Astrocyte (in vitro differentiated cells and primary cell): ENCODE data around the gene PLK1. TPM values are rescaled to one million over a fixed set of nuclear protein-coding genes. Genes with fewer than 3 reads are reported as not detected.

Source experiments
- DNase-seq: peaks from one replicate; pipeline ENCODE4 v3.0.0-alpha.2; 2010; ENCODE audit warnings: low read depth
- FAIRE-seq: peaks from 2 replicates; lab custom pipeline; 2011; peaks lifted over from hg19 to GRCh38; lab: Jason Lieb, UNC
- H2AFZ ChIP-seq: 2 replicates; pipeline ENCODE4 v1.6.0; 2012; ENCODE audit warnings: low read depth, low read length, inconsistent platforms
- H3K27ac ChIP-seq: 2 replicates; pipeline ENCODE4 v1.5.1; 2011; ENCODE audit warnings: low read depth, low read length, inconsistent platforms
- H3K27me3 ChIP-seq: 2 replicates; pipeline ENCODE4 v1.6.0; 2011; ENCODE audit warnings: low read length, inconsistent platforms; ENCODE audit not compliant: insufficient read depth
- H3K36me3 ChIP-seq: 2 replicates; pipeline ENCODE4 v1.5.1; 2011; ENCODE audit warnings: low read length, inconsistent platforms; ENCODE audit not compliant: insufficient read depth
- H3K4me1 ChIP-seq: 2 replicates; pipeline ENCODE4 v1.5.1; 2011; ENCODE audit warnings: low read length, inconsistent platforms; ENCODE audit not compliant: insufficient read depth
- H3K4me2 ChIP-seq: 2 replicates; pipeline ENCODE4 v1.6.0; 2012; ENCODE audit warnings: low read length, inconsistent platforms
- H3K4me3 ChIP-seq: 2 replicates; pipeline ENCODE4 v1.5.1; 2011; ENCODE audit warnings: low read depth, mild to moderate bottlenecking, low read length, inconsistent platforms; ENCODE audit not compliant: insufficient read depth
- H3K79me2 ChIP-seq: 2 replicates; pipeline ENCODE4 v1.6.0; 2012; ENCODE audit warnings: mild to moderate bottlenecking, low read length, inconsistent platforms; ENCODE audit not compliant: insufficient read depth
- H3K9ac ChIP-seq: 2 replicates; pipeline ENCODE4 v1.6.0; 2012; ENCODE audit warnings: mild to moderate bottlenecking, low read length, inconsistent platforms
- H3K9me3 ChIP-seq: 2 replicates; pipeline ENCODE4 v1.5.1; 2012; ENCODE audit warnings: low read depth, mild to moderate bottlenecking, low read length, inconsistent platforms; ENCODE audit not compliant: insufficient read depth
- H4K20me1 ChIP-seq: 2 replicates; pipeline ENCODE4 v1.6.0; 2012; ENCODE audit warnings: low read length, inconsistent platforms; ENCODE audit not compliant: insufficient read depth
- H3K27ac Mint-ChIP-seq: one replicate; pipeline ENCODE4 v1.8.0; 2021; ENCODE audit warnings: mild to moderate bottlenecking, mixed read lengths; ENCODE audit not compliant: unreplicated experiment
- H3K27me3 Mint-ChIP-seq: one replicate; pipeline ENCODE4 v1.8.0; 2021; ENCODE audit warnings: low read depth, mixed read lengths; ENCODE audit not compliant: unreplicated experiment
- H3K36me3 Mint-ChIP-seq: one replicate; pipeline ENCODE4 v1.8.0; 2021; ENCODE audit warnings: low read depth, mixed read lengths; ENCODE audit not compliant: unreplicated experiment
- H3K4me1 Mint-ChIP-seq: one replicate; pipeline ENCODE4 v1.8.0; 2021; ENCODE audit warnings: low read depth, mixed read lengths; ENCODE audit not compliant: unreplicated experiment
- H3K4me3 Mint-ChIP-seq: one replicate; pipeline ENCODE4 v1.8.0; 2021; ENCODE audit warnings: mild to moderate bottlenecking, moderate library complexity, mixed read lengths; ENCODE audit not compliant: unreplicated experiment
- H3K9me3 Mint-ChIP-seq: one replicate; pipeline ENCODE4 v1.8.0; 2021; ENCODE audit warnings: mild to moderate bottlenecking, mixed read lengths; ENCODE audit not compliant: unreplicated experiment
- EZH2 ChIP-seq: IDR thresholded peaks from 2 replicates; pipeline ENCODE4 v1.6.1; 2012; ENCODE audit warnings: mild to moderate bottlenecking, low read length, inconsistent platforms; ENCODE audit not compliant: insufficient read depth
- total RNA-seq: library from RNA; stranded (reverse); gene quantifications from 2 replicates; pipeline ENCODE4 v1.2.1, GENCODE V29; 2021
- TF ChIP-seq, protein P1 (sequence below): IDR thresholded peaks from 2 replicates; pipeline ENCODE4 v1.5.1; 2011; ENCODE audit warnings: low read depth, mild to moderate bottlenecking, inconsistent platforms, low read length, moderate library complexity; ENCODE audit not compliant: insufficient read depth

Gene PLK1
- total RNA-seq, 1 donor from 2014 or later, result 10.5 TPM

DNA sequence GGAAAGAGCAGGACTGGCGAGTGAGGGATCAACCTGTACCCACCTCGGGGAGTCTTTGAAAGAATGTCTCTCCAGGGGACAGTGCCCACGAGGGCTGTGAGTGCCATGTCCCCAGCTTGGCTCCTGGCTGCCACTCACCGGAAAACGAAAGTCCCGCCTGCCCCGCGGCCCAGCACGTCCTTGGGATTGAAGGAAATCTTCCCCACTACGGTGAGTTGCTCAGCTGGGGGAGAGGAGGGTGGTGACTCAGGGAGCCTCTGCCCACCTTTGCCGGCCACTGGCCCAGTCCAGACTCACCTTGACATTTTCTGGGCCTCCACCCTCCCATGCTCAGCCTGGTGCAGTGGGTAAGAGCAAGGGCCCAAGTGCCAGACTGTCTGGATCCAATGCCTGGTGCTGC is 17.1 kb downstream of the PLK1 start:
- no peak overlapping the region for H3K9ac ChIP-seq
- no peak overlapping the region for H3K4me2 ChIP-seq
- Mint-ChIP-seq H3K4me3 (no peak overlapping the region), H3K9me3 (no peaks in the 10 kb centered on the region), H3K27me3 (peaks cover 2% of the 10 kb centered on the region), H3K4me1 (no peaks in the 10 kb centered on the region), H3K36me3 (peaks cover 2% of the 10 kb centered on the region), H3K27ac (no peak overlapping the region)
- H3K79me2 ChIP-seq, result no peaks in the 10 kb centered on the region
- TF ChIP-seq, protein P1, sequence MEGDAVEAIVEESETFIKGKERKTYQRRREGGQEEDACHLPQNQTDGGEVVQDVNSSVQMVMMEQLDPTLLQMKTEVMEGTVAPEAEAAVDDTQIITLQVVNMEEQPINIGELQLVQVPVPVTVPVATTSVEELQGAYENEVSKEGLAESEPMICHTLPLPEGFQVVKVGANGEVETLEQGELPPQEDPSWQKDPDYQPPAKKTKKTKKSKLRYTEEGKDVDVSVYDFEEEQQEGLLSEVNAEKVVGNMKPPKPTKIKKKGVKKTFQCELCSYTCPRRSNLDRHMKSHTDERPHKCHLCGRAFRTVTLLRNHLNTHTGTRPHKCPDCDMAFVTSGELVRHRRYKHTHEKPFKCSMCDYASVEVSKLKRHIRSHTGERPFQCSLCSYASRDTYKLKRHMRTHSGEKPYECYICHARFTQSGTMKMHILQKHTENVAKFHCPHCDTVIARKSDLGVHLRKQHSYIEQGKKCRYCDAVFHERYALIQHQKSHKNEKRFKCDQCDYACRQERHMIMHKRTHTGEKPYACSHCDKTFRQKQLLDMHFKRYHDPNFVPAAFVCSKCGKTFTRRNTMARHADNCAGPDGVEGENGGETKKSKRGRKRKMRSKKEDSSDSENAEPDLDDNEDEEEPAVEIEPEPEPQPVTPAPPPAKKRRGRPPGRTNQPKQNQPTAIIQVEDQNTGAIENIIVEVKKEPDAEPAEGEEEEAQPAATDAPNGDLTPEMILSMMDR, result no peak
- no peak for TF ChIP-seq EZH2
- no peak overlapping the region for H2AFZ ChIP-seq
- DNase-seq, result no peak
- no peak overlapping the region for H3K4me3 ChIP-seq
- no peaks in the 10 kb centered on the region for H3K27me3 ChIP-seq
- H3K36me3 ChIP-seq, result peaks cover 7% of the 10 kb centered on the region
- H4K20me1 ChIP-seq, result no peaks in the 10 kb centered on the region
- H3K4me1 ChIP-seq, result peaks cover 3% of the 10 kb centered on the region
- H3K9me3 ChIP-seq, result no peaks in the 10 kb centered on the region
- FAIRE-seq, result no peak
- H3K27ac ChIP-seq, result no peak overlapping the region

DNA sequence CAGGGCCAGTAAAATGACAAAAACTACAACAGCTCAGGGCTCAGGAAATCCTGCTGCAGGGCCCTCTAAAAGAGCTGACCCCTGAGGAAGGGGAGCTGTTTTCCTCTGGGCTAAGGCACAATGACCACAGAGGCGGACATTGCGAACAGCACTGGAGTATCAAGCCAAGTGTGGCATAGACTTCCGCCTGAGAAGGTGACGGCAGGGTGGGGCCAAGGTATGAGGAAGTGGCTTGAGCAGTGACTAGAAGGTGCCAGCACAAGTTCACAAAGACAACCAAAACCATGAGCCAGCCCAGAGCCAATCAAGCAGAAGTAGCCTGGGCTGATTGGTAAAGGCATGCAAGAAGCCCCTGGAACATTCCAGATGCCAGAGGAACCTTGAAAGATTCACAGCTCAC is 20.4 kb downstream of the PLK1 start:
- Mint-ChIP-seq H3K36me3 (no peaks in the 10 kb centered on the region), H3K27ac (no peak overlapping the region)
- no peak overlapping the region for H3K27ac ChIP-seq

DNA sequence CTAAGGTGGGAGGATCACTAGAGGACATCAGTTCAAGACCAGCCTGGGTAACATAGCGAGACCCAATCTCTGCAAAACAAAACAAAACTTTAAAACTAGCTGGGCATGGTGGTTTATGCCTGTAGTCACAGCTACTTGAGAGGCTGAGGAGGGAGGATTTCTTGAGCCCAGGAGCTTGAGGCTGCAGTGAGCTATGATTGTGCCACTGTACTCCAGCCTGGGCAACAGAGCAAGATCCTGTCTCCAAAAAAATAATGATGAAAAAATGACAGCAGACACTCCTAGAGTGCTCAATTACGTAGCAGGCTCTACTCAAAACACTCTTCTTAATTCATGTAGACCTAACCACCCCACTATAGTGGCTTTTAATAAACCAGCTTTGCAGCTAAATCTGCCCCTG is 21.4 kb downstream of the PLK1 start:
- H3K27me3 ChIP-seq, result no peaks in the 10 kb centered on the region
- H3K36me3 ChIP-seq, result no peaks in the 10 kb centered on the region
- H3K4me3 ChIP-seq, result no peak overlapping the region
- Mint-ChIP-seq H3K36me3 (no peaks in the 10 kb centered on the region), H3K27me3 (peaks cover 10% of the 10 kb centered on the region), H3K27ac (no peak overlapping the region), H3K4me1 (no peaks in the 10 kb centered on the region), H3K9me3 (peaks cover 2% of the 10 kb centered on the region), H3K4me3 (no peak overlapping the region)
- H3K9ac ChIP-seq, result no peak overlapping the region
- no peak overlapping the region for H3K4me2 ChIP-seq
- no peaks in the 10 kb centered on the region for H4K20me1 ChIP-seq
- peaks cover 3% of the 10 kb centered on the region for H3K4me1 ChIP-seq
- DNase-seq (no peak), FAIRE-seq (no peak)
- H3K27ac ChIP-seq, result no peak overlapping the region
- H2AFZ ChIP-seq, result no peak overlapping the region
- no peaks in the 10 kb centered on the region for H3K79me2 ChIP-seq
- TF ChIP-seq, protein P1, result no peak
- TF ChIP-seq EZH2, result no peak
- no peaks in the 10 kb centered on the region for H3K9me3 ChIP-seq

More for the DNA sequence above, 20.4 kb downstream of the PLK1 start:
- Histone ChIP-seq H3K4me1 (peaks cover 3% of the 10 kb centered on the region), H3K4me3 (no peak overlapping the region), H3K36me3 (no peaks in the 10 kb centered on the region), H4K20me1 (no peaks in the 10 kb centered on the region), H3K27me3 (no peaks in the 10 kb centered on the region), H3K9ac (no peak overlapping the region), H3K4me2 (no peak overlapping the region), H2AFZ (no peak overlapping the region), H3K79me2 (no peaks in the 10 kb centered on the region), H3K9me3 (no peaks in the 10 kb centered on the region)
- DNase-seq (no peak), FAIRE-seq (no peak)
- peaks cover 2% of the 10 kb centered on the region for H3K9me3 Mint-ChIP-seq
- TF ChIP-seq EZH2, result no peak
- TF ChIP-seq, protein P1, result no peak
- H3K4me1 Mint-ChIP-seq, result no peaks in the 10 kb centered on the region
- H3K27me3 Mint-ChIP-seq, result peaks cover 5% of the 10 kb centered on the region
- no peak overlapping the region for H3K4me3 Mint-ChIP-seq
